GM18498 (cell line): ENCODE results near the gene CUL4B.
"Not testable (repeated sequence)": the region's sequence is repeated elsewhere in the genome, so short reads cannot be mapped to it uniquely, and the experiment has no call there.

ENCODE experiments used
- ATAC-seq: cut with Tn5 transposase; IDR thresholded peaks from one replicate; pipeline ENCODE4 v1.9.1; 2021; ENCODE audit warnings: mild to moderate bottlenecking, moderate library complexity; ENCODE audit not compliant: unreplicated experiment

CUL4B gene

DNA sequence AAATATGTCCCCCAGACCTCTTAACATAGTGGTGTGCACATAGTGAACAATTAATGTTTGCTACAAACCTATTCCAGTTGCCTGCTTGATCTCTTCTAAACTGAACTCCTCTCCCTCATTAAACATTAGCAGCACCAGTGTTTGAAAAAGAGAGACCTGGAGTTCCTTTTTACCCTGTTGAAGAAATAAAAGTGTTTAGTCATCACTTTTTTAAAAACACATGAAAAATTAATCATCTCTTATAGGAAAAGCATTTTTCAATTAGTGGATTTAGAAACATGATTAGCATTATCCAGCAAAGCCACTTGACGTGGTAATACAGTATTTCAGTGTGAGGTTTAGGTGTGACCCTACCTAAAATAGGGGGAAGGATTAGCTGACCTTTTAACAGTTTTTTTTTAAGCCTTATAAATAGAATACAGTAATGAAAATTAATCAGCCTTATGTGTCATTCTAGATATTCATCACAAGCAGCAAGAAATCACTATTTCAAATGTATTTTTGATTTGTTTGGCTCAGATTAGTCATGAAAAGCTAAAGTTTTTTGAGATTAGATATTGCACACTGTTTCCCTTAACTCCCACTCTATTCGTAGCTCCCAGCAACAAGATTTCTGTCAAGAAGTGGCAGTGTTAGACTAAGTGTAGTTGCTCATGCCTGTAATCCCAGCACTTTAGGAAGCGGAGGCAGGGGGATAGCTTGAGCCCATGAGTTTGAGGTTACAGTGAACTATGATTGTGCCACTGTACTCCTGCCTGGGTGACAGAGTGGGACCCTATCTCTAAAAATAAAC lies 26.2 kb downstream of the CUL4B start:
- no peak for ATAC-seq

GRCh38 chrX:120522820-120523219 lies 37.9 kb downstream of the CUL4B start:
- ATAC-seq = no peak

- no peak for ATAC-seq
These were observed 42.8 kb downstream of the CUL4B start for GRCh38 chrX:120517936-120518335.

DNA sequence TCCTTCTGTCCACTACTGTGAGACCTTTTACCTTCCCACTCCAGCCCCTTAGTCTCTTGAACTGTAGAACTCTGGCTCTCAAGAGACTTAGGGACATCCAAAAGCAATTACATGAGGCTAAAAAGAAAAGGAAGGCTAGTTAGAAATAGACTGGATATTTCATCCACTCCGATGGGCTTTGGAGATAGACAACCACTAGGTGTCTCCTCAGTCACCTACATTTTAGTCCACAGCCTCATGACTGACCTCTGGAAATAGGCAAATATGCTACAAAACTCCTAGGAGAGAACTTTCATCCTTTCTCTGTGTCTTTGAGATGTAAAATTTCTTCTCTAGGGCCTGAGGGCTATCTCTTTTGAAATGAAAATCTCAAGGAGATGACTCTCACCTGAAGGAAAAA lies 46.5 kb downstream of the CUL4B start:
- no peak for ATAC-seq

- ATAC-seq = no peak
These were observed 48.1 kb downstream of the CUL4B start for GRCh38 chrX:120512627-120513026.

GRCh38 chrX:120512222-120512621 lies 48.5 kb downstream of the CUL4B start:
- ATAC-seq = no peak

DNA sequence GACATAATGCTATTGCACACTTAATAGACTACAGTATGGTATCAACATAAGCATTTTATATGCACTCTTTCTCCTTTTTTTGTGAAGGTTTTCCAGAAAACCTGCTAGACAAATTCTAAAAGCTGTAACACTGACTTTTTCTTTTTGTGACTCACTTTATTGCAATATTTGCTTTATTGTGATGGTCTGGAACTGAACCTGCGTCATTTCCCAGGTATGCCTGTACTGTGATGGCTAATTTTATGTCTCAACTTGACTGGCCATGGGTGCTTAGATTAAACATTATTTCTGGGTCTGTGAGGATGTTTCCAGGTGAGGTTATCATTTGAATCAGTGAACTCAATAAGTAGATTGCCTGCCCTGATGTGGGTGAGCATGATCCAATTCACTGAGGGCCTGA lies 56.2 kb downstream of the CUL4B start:
- ATAC-seq = no peak

DNA sequence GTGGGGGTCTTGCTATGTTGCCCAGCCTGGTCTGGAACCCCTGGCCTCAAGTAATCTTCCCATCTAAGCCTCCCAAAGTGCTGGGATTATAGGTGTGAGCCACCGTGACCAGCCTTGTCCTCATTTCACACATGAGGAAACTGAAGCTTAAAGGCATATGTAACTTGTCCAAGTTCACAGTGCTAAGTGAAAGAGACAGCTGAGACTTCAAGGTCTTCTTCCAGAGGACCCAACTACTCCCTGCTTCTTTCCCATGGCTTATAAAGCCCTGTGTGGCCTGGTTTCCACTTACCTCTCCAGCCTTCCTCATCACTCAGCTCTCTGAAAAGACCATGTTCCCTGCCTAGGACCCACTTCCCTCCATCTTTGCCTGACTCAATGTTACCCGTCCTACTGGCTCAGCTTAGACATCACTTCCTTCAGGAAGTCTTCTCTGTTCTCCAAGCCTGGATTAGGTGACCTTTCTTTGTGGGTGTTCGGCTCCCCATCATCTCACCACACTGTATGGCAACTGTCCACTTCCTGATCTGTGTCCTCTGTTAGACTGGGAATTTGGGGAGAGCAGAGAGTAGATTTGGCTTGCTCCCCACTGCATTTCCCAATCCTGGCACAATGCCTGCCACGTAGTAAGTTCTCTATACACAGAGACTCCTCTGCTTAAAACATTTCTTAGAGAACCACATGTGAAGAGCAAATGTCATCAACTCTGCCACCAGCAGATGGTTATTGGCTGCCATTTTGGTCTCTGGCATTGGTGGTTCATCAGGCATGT lies 61.3 kb downstream of the CUL4B start:
- ATAC-seq = no peak

DNA sequence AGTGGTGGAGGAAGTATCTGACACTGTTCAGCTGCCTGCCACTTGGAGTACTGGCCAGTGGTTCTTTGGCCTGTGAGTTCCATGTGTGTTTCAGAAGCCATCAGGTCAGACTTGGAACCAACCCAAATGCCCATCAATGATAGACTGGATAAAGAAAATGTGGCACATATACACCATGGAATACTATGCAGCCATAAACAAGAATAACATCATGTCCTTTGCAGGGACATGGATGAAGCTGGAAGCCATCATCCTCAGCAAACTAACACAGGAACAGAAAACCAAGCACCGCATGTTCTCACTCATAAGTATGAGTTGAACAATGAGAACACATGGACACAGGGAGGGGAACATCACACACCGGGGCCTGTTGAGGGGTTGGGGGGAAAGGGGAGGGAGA lies 70.6 kb downstream of the CUL4B start:
- not testable (repeated sequence) for ATAC-seq

DNA sequence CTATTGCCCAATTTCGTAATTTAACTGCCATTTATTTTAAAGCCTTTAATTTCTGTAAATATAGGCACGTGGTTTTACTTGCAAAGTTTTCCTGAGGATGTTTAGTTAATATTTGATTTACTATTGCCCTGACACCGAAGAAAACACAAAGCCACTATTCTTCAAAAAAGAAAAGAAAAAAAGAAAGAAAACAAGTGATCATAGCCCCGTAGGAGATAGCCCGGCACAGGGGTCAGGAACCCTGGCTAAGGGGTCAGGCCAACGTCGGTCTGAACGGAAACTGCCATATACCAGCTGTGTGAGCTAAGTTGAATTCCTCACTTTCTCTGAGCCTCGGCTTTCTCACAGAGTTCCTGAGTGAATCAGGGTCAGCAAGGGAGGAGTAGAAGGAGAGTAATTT lies 74.0 kb downstream of the CUL4B start:
- no peak for ATAC-seq

DNA sequence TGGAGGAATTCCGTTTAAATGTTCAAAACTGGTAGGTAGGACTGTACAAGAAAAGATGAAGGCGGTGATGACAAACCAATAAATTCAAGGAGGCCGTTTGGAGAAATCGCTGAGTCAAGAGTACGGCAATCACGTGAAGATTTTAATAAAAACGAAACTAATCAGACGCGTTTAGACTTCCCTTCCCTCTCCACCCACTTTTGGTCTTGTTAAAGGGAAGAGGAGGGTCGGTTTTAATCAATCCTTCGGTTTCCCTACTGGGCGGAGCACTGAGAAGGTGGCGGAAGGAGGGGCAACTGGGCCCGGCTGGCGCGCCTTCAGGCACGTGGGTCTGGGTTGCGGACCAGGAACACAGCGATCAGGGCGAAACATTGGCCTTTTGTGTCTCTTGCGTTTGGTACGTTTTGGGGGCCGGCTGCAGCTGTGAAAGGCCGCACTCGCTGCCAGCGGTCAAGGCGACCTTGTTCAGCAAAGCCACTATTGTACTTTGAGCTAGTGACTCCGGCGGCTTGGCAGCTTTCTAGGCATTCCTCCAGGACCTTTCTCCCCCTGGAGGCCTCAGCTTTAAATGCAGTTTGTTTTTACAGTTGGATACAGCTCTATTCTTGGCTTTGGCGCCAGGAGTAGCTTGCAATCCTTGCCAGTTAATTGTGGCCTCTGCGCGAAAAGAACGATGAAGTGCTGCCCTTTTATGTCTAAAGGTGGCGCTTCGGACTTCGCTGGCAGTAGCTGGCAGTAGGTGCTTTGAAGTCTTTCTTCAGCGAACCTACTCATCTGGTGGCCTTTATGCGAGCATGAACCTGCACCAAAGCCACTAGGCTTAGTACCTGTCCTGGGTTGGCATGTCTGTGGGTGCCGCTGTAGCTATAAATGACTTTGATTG lies 74.9 kb downstream of the CUL4B start:
- peak; percentile 81 for ATAC-seq

- peak; percentile 17 for ATAC-seq
These were observed 75.5 kb downstream of the CUL4B start for GRCh38 chrX:120485315-120485637.

DNA sequence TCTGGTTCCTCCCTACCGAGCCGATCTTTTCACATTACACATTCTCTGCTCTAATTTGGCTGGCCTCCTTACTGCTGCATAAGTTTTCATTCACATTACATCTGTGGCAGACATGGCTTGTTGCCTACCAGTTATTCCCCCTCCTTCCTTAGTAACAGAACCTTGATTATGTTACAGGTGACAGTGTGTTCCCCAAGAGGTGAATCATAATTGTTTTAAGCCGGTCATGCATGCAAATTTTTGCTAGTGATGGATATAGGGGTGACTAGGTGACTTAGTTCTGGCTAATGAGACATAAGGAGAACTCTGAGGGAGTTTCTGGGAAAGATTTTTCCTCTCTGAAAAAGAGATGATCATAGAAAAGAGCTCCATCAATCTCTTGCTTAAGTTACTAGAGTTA lies 83.3 kb downstream of the CUL4B start:
- no peak for ATAC-seq

DNA sequence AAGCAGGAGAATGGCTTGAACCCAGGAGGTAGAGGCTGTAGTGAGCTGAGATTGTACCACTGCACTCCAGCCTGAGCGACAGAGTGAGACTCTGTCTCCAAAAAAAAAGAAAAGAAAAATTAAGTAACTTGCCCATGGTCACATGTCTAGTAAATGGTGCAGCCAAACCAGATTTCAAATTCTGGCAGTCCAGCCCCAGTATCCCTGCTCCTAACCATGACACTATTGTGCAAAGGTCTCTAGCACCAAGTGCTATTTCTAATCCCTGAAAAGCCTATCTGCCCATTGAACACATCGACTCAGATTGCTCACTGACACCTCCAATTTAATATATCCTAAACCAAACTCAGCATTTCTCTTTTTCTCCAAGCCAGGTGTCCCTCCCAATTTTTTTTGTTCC lies 84.0 kb downstream of the CUL4B start:
- no peak for ATAC-seq

GRCh38 chrX:120475447-120475846 lies 85.3 kb downstream of the CUL4B start:
- not testable (repeated sequence) for ATAC-seq
